GM06990 (cell line): ENCODE measurements around the gene CDKL4.

Experiments used
- DNase-seq: peaks from one replicate; pipeline ENCODE4 v3.0.0-alpha.2; 2011; ENCODE audit not compliant: insufficient read length; ENCODE audit errors: extremely low read depth
- H3K27me3 ChIP-seq: replicated peaks from 2 replicates; pipeline ENCODE4 v1.6.0; 2011; ENCODE audit warnings: low read length; ENCODE audit not compliant: control insufficient read depth, insufficient read depth
- H3K36me3 ChIP-seq: 2 replicates; pipeline ENCODE4 v1.5.1; 2011; ENCODE audit warnings: low read length; ENCODE audit not compliant: control insufficient read depth, insufficient read depth
- H3K4me3 ChIP-seq: replicated peaks from 2 replicates; pipeline ENCODE4 v1.5.1; 2011; ENCODE audit warnings: low read depth, mild to moderate bottlenecking, control low read depth, low read length
- CTCF ChIP-seq: IDR thresholded peaks from 2 replicates; pipeline ENCODE4 v1.5.1; 2011; ENCODE audit warnings: low read length, control low read depth, mild to moderate bottlenecking, inconsistent platforms; ENCODE audit not compliant: insufficient read depth, poor library complexity, severe bottlenecking

CDKL4 gene

GRCh38 chr2:39153312-39153711 is 90.5 kb downstream of the CDKL4 start:
- no peaks in the 10 kb centered on the region for H3K27me3 ChIP-seq
- no peak overlapping the region for H3K4me3 ChIP-seq
- H3K36me3 ChIP-seq = no peaks in the 10 kb centered on the region
- TF ChIP-seq CTCF = no peak
- no peak for DNase-seq

- no peaks in the 10 kb centered on the region for H3K27me3 ChIP-seq
- H3K4me3 ChIP-seq = no peak overlapping the region
- DNase-seq = no peak
- no peak for TF ChIP-seq CTCF
- no peaks in the 10 kb centered on the region for H3K36me3 ChIP-seq
Observed at GRCh38 chr2:39152504-39152903, 91.3 kb downstream of the CDKL4 start.

GRCh38 chr2:39150890-39151497 is 92.8 kb downstream of the CDKL4 start:
- H3K4me3 ChIP-seq = no peak overlapping the region
- DNase-seq = no peak
- no peaks in the 10 kb centered on the region for H3K27me3 ChIP-seq
- no peaks in the 10 kb centered on the region for H3K36me3 ChIP-seq
- TF ChIP-seq CTCF = no peak

- no peak for TF ChIP-seq CTCF
- DNase-seq = no peak
- H3K27me3 ChIP-seq = no peaks in the 10 kb centered on the region
- H3K36me3 ChIP-seq = no peaks in the 10 kb centered on the region
- no peak overlapping the region for H3K4me3 ChIP-seq
Observed at GRCh38 chr2:39150102-39150562, 93.6 kb downstream of the CDKL4 start.

- H3K4me3 ChIP-seq = no peak overlapping the region
- TF ChIP-seq CTCF = no peak
- H3K27me3 ChIP-seq = no peaks in the 10 kb centered on the region
- no peaks in the 10 kb centered on the region for H3K36me3 ChIP-seq
- no peak for DNase-seq
Observed at GRCh38 chr2:39146630-39147029, 97.1 kb downstream of the CDKL4 start.

- Histone ChIP-seq H3K4me3 (no peak overlapping the region), H3K36me3 (no peaks in the 10 kb centered on the region), H3K27me3 (no peaks in the 10 kb centered on the region)
- no peak for TF ChIP-seq CTCF
- no peak for DNase-seq
Observed at GRCh38 chr2:39145906-39146421, 97.8 kb downstream of the CDKL4 start.
